Right lobe of liver (tissue), 6 donors: ENCODE data around the gene SNAI1. TPM values are rescaled to one million over a fixed set of nuclear protein-coding genes. Genes with fewer than 3 reads are reported as not detected.

Experiments used
- ATAC-seq, 4 donors: fragments of 200-7000 bp; cut with Tn5 transposase; one replicate each; pipeline ENCODE4 v1.9.1; 2020; ENCODE audit warnings: mild to moderate bottlenecking in 4 of 4, moderate library complexity in 4 of 4
- DNase-seq, 3 donors: peaks; one replicate each; pipeline ENCODE4 v3.0.0-alpha.2; 2020
- H3K27ac ChIP-seq, 3 donors: fragments of 200-600 bp; one replicate each; pipeline ENCODE4 v1.8.0; 2022
- H3K27me3 ChIP-seq, 2 donors: fragments of 200-600 bp; one replicate each; pipeline ENCODE4 v1.8.0; 2022
- H3K36me3 ChIP-seq, 4 donors: fragments of 200-600 bp; sonication (generic) in 1 of 4; one replicate each; pipeline versions ENCODE4 v1.5.1 to v1.8.0; 2017 to 2022; ENCODE audit warnings: control low read depth in 1 of 4
- H3K4me1 ChIP-seq, 4 donors: fragments of 200-600 bp; sonication (generic) in 1 of 4; one replicate each; pipeline versions ENCODE4 v1.5.1 to v1.8.0; 2017 to 2022; ENCODE audit warnings: control low read depth in 1 of 4
- H3K4me3 ChIP-seq, 3 donors: fragments of 200-600 bp; one replicate each; pipeline ENCODE4 v1.8.0; 2022
- H3K9me3 ChIP-seq, 4 donors: fragments of 200-600 bp; sonication (generic) in 1 of 4; one replicate each; pipeline versions ENCODE4 v1.5.1 to v1.8.0; 2017 to 2022; ENCODE audit warnings: control low read depth in 1 of 4
- CTCF ChIP-seq, 4 donors: fragments of 200-600 bp in 3 of 4; fragments of 450-650 bp in 1 of 4; IDR thresholded peaks; one replicate each; pipeline versions ENCODE4 v1.5.1 to v1.8.0; 2016 to 2022; ENCODE audit warnings: antibody characterized with exemption in 4 of 4, mild to moderate bottlenecking in 2 of 4
- POLR2A ChIP-seq: fragments of 450-650 bp; IDR thresholded peaks from one replicate; pipeline ENCODE4 v1.6.1; 2017; ENCODE audit warnings: antibody characterized with exemption, mild to moderate bottlenecking
- WGBS: methylation state at CpG from one replicate; pipeline ENCODE4 v1.1.6; 2018; ENCODE audit warnings: low coverage, low lambda C conversion rate; ENCODE audit not compliant: insufficient coverage; ENCODE audit errors: missing lambda C conversion rate; 5-methylcytosine and 5-hydroxymethylcytosine counted together
- intact Hi-C, 2 donors: fragments of 100-400 bp; cut with DNase I; formaldehyde crosslinking; loops; one replicate each; pipeline versions ENCODE4 v1.11.2 to v1.14.1; 2022
- long read RNA-seq: library from polyadenylated mRNA; unstranded; transcript quantifications from one replicate; pipeline ENCODE4 v2.0.0, GENCODE V29; 2019
- total RNA-seq, 6 experiments: library from RNA; depleted of rRNA in 2 of 6; stranded (reverse); fragments of >200 nt in 2 of 6; fragmentation: NEBNext Ultra II Directional in 3 of 6; extraction: Animal tissue kit (Norgen Biotek cat#: 25700) in 3 of 6; gene quantifications; one replicate each; pipeline versions ENCODE4 v1.1.0 to v1.2.4, GENCODE V29; 2016 to 2023
- donor health status: DM: no; HTN: yes; CAD: no.
- donor health status: DM: no; HTN: no; CAD: no.
- donor health status: DM: no; HTN: no; CAD: no.
- donor health status: DM: no; HTN: yes; CAD: no.
- donor health status: DM: no; HTN: yes; CAD: no.

Gene SNAI1
- total RNA-seq, result 1 to 10 TPM in 4 of 6 experiments, under 1 TPM in 2; 0.73 to 1.9 (median 1.1) TPM
- long read RNA-seq, result 0 reads

DNA sequence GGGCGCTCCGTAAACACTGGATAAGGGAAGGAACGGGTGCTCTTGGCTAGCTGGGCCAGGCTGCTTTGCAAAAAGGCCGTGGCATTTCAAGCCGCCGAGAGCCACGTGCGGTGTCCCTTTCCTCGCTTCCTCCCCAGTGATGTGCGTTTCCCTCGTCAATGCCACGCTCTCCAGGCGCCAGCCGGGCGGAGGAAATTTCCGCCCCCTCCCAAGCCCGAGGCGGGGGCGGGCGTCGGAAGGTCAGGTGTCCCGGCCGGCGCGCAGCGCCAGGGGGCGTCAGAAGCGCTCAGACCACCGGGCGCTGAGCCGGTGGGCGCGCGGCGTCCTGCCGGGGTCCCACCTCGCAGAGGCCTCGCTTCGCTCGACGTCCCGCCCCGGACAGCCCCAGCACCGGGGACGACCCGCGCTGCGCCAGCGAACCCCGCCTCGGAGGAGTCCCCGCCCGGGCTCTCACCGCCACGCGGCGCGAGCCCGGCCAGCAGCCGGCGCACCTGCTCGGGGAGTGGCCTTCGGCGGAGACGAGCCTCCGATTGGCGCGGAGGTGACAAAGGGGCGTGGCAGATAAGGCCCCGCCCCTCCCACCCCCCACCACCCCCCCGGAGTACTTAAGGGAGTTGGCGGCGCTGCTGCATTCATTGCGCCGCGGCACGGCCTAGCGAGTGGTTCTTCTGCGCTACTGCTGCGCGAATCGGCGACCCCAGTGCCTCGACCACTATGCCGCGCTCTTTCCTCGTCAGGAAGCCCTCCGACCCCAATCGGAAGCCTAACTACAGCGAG, at the start of gene SNAI1:
Gene SNAI1 (plus strand): TSS at position 635 of the 777 bp plus-strand sequence. CDS start 80 bp downstream, at position 715.
- Histone ChIP-seq H3K27ac (peak within 1 kb of the TSS; percentile 47 to 73 (median 51)), H3K9me3 (no peaks in the 10 kb centered on the region), H3K4me3 (peak within 1 kb of the TSS; percentile 37 to 47 (median 46)), H3K27me3 (no peaks in the 10 kb centered on the region), H3K4me1 (peaks cover 0 to 19% (median 3%) of the 10 kb centered on the region in 4 donors), H3K36me3 (no peaks in the 10 kb centered on the region)
- WGBS, result 12% methylated on average over 10 of the region's 90 CpGs
- TF ChIP-seq POLR2A (peak; percentile 69), CTCF (IDR thresholded peaks at IDR 0.05) (peak; percentile 45 to 62 (median 57))
- ATAC-seq, result peak; percentile 84 to 90 (median 86)
- peak; percentile 78 to 90 (median 87) for DNase-seq
- intact Hi-C loops, result loop anchor here (5.0 kb wide), 2 partner anchors 85 to 90 kb away; no protein-coding TSS in a partner anchor

- intact Hi-C loops, result no loop called here
- Histone ChIP-seq H3K27ac (peak overlapping the region; percentile 94 to 97 (median 96)), H3K27me3 (no peaks in the 10 kb centered on the region), H3K4me3 (peak overlapping the region; percentile 90 to 100 (median 97)), H3K36me3 (peaks cover 0 to 7% (median 0%) of the 10 kb centered on the region in 4 donors), H3K9me3 (no peaks in the 10 kb centered on the region), H3K4me1 (peaks cover 3 to 36% (median 12%) of the 10 kb centered on the region in 4 donors)
- TF ChIP-seq POLR2A (no peak), CTCF (IDR thresholded peaks at IDR 0.05) (no peak)
- 24% methylated on average over 21 of the region's 21 CpGs for WGBS
- DNase-seq (peak in 1 of 3 donors; percentile 62), ATAC-seq (peak in 3 of 4 donors; percentile 2 to 8 (median 3))
These were observed 47.0 kb upstream of the SNAI1 start for GRCh38 chr20:49935746-49936152.

DNA sequence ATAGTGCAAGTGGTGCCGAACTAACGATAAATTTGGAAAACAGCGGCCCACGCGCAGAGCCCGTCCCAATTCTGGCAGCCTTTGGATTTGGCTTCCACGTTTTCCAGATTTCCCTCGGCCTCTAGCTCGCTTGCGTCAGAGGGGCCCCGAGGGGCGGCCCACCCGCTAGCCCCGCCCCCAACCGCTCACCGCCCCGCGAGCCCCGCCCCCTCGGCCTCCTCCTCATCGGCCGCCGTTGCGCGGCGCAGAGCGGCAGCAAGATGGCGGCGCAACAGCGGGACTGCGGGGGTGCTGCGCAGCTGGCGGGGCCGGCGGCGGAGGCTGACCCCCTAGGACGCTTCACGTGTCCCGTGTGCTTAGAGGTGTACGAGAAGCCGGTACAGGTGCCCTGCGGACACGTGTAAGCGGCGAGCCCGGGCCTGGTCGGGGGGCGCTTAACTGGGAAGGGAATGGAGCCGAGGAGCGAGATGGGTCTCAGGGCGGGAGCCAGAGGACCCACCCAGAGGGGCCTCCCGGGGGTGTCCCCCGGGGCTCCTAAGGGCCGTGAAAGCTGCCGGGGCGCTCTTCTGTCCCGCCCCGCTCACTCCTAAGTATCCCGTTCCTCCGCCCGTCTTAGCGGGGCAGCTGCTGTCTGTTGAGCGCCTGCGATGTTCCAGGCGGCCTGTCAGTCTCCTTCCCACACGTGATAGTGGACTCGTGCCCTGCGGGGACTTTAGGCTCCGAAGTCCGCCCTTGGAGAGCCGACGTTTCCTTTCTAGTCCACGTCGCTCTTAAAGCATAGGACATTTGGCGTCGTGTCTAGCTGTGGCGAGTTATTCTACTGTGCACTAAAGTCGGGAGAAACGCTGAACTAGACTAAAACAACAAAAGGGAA, 46.4 kb upstream of the SNAI1 start, which contains the start of gene RNF114:
Gene RNF114 (plus strand): TSS at position 245 of the 874 bp plus-strand sequence. CDS start 16 bp downstream, at position 261.
- TF ChIP-seq CTCF (IDR thresholded peaks at IDR 0.05) (peak in 1 of 4 donors; percentile 26), POLR2A (peak; percentile 87)
- WGBS, result under 1% methylated on average over 45 of the region's 79 CpGs
- Histone ChIP-seq H3K27me3 (no peaks in the 10 kb centered on the region), H3K9me3 (no peaks in the 10 kb centered on the region), H3K36me3 (peaks cover 0 to 13% (median 0%) of the 10 kb centered on the region in 4 donors), H3K27ac (peak within 1 kb of the TSS; percentile 94 to 97 (median 96)), H3K4me1 (peaks cover 3 to 33% (median 12%) of the 10 kb centered on the region in 4 donors), H3K4me3 (peak within 1 kb of the TSS; percentile 90 to 100 (median 97))
- ATAC-seq (peak; percentile 84 to 91 (median 88)), DNase-seq (peak; percentile 91 to 93 (median 93))
- intact Hi-C loops, result no loop called here
